WI38 (cell line): Measurements from ENCODE around the gene TEX13D.

Source experiments
- H3K4me3 ChIP-seq: 2 replicates; pipeline ENCODE4 v1.5.1; 2011; ENCODE audit warnings: low read depth, mild to moderate bottlenecking, control low read depth, low read length
- TF ChIP-seq, protein P1 (sequence below): IDR thresholded peaks from 2 replicates; pipeline ENCODE4 v1.5.1; 2012; ENCODE audit warnings: low read depth, mild to moderate bottlenecking, control low read depth, low read length

TEX13D gene

GRCh38 chrX:124342174-124342867, 9.9 kb downstream of the TEX13D start:
- no peak overlapping the region for H3K4me3 ChIP-seq
- TF ChIP-seq, protein P1, sequence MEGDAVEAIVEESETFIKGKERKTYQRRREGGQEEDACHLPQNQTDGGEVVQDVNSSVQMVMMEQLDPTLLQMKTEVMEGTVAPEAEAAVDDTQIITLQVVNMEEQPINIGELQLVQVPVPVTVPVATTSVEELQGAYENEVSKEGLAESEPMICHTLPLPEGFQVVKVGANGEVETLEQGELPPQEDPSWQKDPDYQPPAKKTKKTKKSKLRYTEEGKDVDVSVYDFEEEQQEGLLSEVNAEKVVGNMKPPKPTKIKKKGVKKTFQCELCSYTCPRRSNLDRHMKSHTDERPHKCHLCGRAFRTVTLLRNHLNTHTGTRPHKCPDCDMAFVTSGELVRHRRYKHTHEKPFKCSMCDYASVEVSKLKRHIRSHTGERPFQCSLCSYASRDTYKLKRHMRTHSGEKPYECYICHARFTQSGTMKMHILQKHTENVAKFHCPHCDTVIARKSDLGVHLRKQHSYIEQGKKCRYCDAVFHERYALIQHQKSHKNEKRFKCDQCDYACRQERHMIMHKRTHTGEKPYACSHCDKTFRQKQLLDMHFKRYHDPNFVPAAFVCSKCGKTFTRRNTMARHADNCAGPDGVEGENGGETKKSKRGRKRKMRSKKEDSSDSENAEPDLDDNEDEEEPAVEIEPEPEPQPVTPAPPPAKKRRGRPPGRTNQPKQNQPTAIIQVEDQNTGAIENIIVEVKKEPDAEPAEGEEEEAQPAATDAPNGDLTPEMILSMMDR: no peak

DNA sequence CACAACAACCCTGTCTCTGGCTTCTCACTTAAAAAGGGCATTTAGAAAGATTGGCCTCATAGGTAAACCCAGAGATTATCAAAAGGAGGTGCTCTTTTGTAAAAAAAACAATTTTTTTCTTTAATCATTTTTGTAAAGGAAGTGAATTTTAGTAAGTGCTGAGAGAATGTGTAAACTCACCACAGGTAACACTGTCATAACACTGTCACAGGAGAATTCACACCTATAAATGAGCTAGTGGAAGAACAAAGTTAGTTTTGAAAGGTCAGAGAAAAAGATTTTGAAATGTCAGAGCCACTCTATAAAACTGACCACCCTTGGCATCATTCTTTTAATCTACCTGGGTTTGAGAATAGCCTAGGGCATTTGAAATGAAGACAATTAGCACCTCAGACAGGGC, 10.6 kb downstream of the TEX13D start:
- TF ChIP-seq, protein P1: no peak

GRCh38 chrX:124344246-124344645, 11.8 kb downstream of the TEX13D start:
- TF ChIP-seq, protein P1: no peak
- H3K4me3 ChIP-seq: no peak overlapping the region

More for the DNA sequence above, 10.6 kb downstream of the TEX13D start:
- no peak overlapping the region for H3K4me3 ChIP-seq

- H3K4me3 ChIP-seq: no peak within 1 kb of the TSS
- TF ChIP-seq, protein P1: no peak
Measured at GRCh38 chrX:124346117-124346876, 13.8 kb downstream of the TEX13D start, which contains the start of gene SH2D1A. SH2D1A (plus strand) TSS chrX:124346563; CDS start chrX:124346643, 80 bp downstream.

GRCh38 chrX:124346877-124347241, 14.4 kb downstream of the TEX13D start:
- no peak overlapping the region for H3K4me3 ChIP-seq
- TF ChIP-seq, protein P1: no peak

GRCh38 chrX:124347242-124347641, 14.8 kb downstream of the TEX13D start:
- TF ChIP-seq, protein P1: no peak

GRCh38 chrX:124348182-124348581, 15.7 kb downstream of the TEX13D start:
- H3K4me3 ChIP-seq: no peak overlapping the region

More at GRCh38 chrX:124347242-124347641, 14.8 kb downstream of the TEX13D start:
- no peak overlapping the region for H3K4me3 ChIP-seq

More at GRCh38 chrX:124348182-124348581, 15.7 kb downstream of the TEX13D start:
- TF ChIP-seq, protein P1: no peak
